Large intestine (tissue), 3 donors: ENCODE results near the gene LYSMD1. TPM values are rescaled to one million over a fixed set of nuclear protein-coding genes. Genes with fewer than 3 reads are reported as not detected.

ENCODE experiments used
- DNase-seq, 2 donors: peaks; one replicate each; pipeline versions ENCODE4 v3.0.0 to v3.0.0-alpha.2; 2013
- H3K27ac ChIP-seq: one replicate; pipeline ENCODE4 v1.5.1; 2013; ENCODE audit warnings: low read length
- H3K27me3 ChIP-seq: 2 replicates; pipeline ENCODE4 v1.6.1; 2013; ENCODE audit warnings: low read length; ENCODE audit not compliant: control insufficient read depth, insufficient read depth
- H3K36me3 ChIP-seq: 2 replicates; pipeline ENCODE4 v1.6.1; 2013; ENCODE audit warnings: low read length; ENCODE audit not compliant: control insufficient read depth, insufficient read depth
- H3K4me1 ChIP-seq: one replicate; pipeline ENCODE4 v1.6.1; 2013; ENCODE audit warnings: low read length; ENCODE audit not compliant: control insufficient read depth, insufficient read depth
- H3K4me3 ChIP-seq: one replicate; pipeline ENCODE4 v1.5.1; 2013; ENCODE audit warnings: low read length
- H3K9me3 ChIP-seq: one replicate; pipeline ENCODE4 v1.6.1; 2013; ENCODE audit warnings: mild to moderate bottlenecking, low read depth, low read length, moderate library complexity; ENCODE audit not compliant: control insufficient read depth
- WGBS: methylation state at CpG from one replicate; pipeline ENCODE4 v1.1.5; 2013; ENCODE audit warnings: low lambda C conversion rate; ENCODE audit not compliant: insufficient coverage; 5-methylcytosine and 5-hydroxymethylcytosine counted together
- polyA plus RNA-seq: library from polyadenylated mRNA; unstranded; fragments of 120-200 nt; gene quantifications from one replicate; pipeline ENCODE4 v1.2.1, GENCODE V29; 2013

Gene LYSMD1
- polyA plus RNA-seq, 1 donor: 10.7 TPM

DNA sequence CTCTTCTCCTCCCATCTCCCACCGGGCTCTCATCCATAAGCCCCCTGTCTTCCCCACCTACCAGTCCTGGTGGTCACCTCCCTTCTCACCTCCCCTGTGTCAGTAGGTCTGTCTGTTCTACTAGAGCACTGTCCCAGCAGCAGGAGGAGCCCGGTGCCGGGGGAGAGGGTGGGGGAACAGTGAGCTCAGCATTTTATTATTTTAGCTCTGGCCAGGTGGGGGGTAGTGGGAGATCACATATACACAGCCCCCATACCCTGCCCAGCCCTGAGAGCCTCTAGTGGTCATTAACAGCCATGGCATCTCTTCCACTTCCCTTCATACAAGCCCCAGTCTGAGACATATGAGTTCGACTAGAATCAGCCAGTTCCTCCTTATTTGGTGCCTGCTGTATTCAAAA is 10.2 kb upstream of the LYSMD1 start, which contains the start of gene TMOD4:
TSS of gene TMOD4 (minus strand) at position 119 of the 400 bp plus-strand sequence. CDS start 1,106 bp downstream, outside the sequence.
- H3K4me1 ChIP-seq: no peaks in the 10 kb centered on the region
- no peaks in the 10 kb centered on the region for H3K9me3 ChIP-seq
- no peak within 1 kb of the TSS for H3K4me3 ChIP-seq
- DNase-seq: no peak
- WGBS: no CpG with 5 or more reads among the region's 4 CpGs
- H3K36me3 ChIP-seq: peaks cover 70% of the 10 kb centered on the region
- H3K27me3 ChIP-seq: no peaks in the 10 kb centered on the region
- H3K27ac ChIP-seq: no peak within 1 kb of the TSS

DNA sequence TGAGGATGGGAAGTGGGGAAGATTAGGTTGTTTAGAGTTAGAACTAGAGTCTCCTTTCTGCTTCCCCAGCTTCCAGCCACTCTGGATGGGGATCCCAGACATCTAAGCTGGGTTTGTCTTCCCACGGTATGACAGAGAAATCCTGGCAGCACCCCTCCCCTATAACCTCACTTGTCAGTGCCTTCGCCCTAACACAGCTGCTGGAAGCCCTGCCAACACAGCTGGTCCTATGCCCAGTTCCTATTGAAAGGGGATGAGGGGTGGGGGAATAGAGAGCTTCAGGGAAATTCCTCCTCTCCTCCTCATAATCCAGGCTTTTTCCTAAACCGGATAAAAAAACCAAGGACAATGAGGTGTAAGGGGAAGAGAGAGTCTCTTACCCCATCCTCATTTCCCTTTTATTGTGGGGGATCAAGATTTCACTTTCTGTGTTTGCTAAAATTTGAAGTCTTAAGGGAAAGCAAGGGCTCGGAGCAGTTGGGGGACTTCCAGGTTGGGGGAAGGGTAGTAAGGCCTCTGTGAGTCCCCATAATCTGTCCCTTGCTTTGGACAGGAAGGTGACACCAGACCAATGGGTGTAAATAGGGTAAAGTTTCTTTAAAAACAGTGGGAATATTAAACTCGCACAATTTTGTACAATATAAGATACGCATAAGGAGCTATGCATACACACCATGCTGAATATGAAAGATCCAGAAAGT is 9.5 kb upstream of the LYSMD1 start:
- Histone ChIP-seq H3K4me1 (no peaks in the 10 kb centered on the region), H3K4me3 (no peak overlapping the region), H3K36me3 (peaks cover 68% of the 10 kb centered on the region), H3K27me3 (no peaks in the 10 kb centered on the region), H3K9me3 (no peaks in the 10 kb centered on the region), H3K27ac (no peak overlapping the region)
- DNase-seq: no peak
- WGBS: no CpG with 5 or more reads among the region's 6 CpGs

GRCh38 chr1:151171190-151171589 is 5.5 kb upstream of the LYSMD1 start:
- H3K4me3 ChIP-seq: no peak overlapping the region
- H3K36me3 ChIP-seq: peaks cover 47% of the 10 kb centered on the region
- no CpG with 5 or more reads among the region's 5 CpGs for WGBS
- DNase-seq: no peak
- no peak overlapping the region for H3K27ac ChIP-seq
- H3K4me1 ChIP-seq: peaks cover 5% of the 10 kb centered on the region
- no peaks in the 10 kb centered on the region for H3K9me3 ChIP-seq
- H3K27me3 ChIP-seq: no peaks in the 10 kb centered on the region

DNA sequence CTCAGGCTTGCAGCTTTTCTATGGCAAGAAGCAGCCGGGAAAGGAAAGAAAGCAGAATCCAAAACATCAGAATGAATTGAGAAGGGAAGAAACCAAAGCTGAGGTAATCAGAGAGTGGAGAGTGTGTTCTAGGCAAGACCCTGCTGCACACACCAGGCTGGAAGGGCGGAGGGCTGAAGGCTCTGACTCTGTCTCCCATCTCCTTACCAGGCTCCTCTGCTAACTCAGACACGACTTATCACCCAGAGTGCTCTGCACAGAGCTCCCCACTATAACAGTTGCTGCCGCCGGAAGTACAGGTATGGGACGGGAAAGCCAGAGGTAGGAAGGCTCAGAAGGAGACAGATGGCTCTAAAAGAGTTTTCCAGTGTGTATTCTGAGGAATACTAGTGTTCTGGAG is 1.4 kb upstream of the LYSMD1 start:
- DNase-seq: no peak
- no peak overlapping the region for H3K27ac ChIP-seq
- H3K4me1 ChIP-seq: peaks cover 15% of the 10 kb centered on the region
- peaks cover 19% of the 10 kb centered on the region for H3K36me3 ChIP-seq
- no peak overlapping the region for H3K4me3 ChIP-seq
- no peaks in the 10 kb centered on the region for H3K27me3 ChIP-seq
- no peaks in the 10 kb centered on the region for H3K9me3 ChIP-seq
- WGBS: 100% methylated on average over 1 of the region's 6 CpGs

GRCh38 chr1:151166505-151166956 is 829 bp upstream of the LYSMD1 start:
- no peaks in the 10 kb centered on the region for H3K9me3 ChIP-seq
- H3K36me3 ChIP-seq: peaks cover 21% of the 10 kb centered on the region
- no peak for DNase-seq
- H3K27ac ChIP-seq: peak overlapping the region; percentile 87
- WGBS: no CpG with 5 or more reads among the region's 15 CpGs
- H3K4me1 ChIP-seq: peaks cover 15% of the 10 kb centered on the region
- H3K4me3 ChIP-seq: peak overlapping the region; percentile 96
- no peaks in the 10 kb centered on the region for H3K27me3 ChIP-seq

DNA sequence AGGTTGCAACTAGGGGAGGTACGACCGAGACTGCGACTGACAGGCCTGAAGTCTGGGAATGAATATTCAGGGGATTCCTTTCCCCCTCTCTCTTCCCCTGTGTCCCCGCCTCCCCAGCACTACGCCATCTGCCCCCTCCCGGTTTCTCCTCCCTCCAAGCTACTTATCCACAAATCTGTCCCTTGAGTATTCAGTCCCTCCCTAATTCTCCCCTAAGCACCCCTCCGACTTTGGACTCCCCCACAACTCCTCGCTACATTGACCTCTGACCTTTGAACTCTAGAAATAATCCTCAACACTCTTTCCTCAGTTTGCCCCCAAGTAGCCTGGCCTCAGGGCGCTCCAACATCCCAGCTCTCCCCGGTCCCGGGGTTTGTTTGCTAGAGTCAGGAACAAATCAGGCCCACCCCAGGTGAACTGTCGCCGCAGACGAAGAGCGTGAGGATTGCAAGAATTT is 393 bp downstream of the LYSMD1 start:
- WGBS: 0% methylated on average over 2 of the region's 15 CpGs

GRCh38 chr1:151164732-151165280 is 896 bp downstream of the LYSMD1 start:
- H3K4me1 ChIP-seq: peaks cover 15% of the 10 kb centered on the region
- H3K9me3 ChIP-seq: no peaks in the 10 kb centered on the region
- DNase-seq: peak in 1 of 2 donors; percentile 62
- WGBS: 0% methylated on average over 1 of the region's 11 CpGs
- no peaks in the 10 kb centered on the region for H3K27me3 ChIP-seq
- H3K27ac ChIP-seq: peak overlapping the region; percentile 87
- H3K4me3 ChIP-seq: peak overlapping the region; percentile 96
- H3K36me3 ChIP-seq: peaks cover 29% of the 10 kb centered on the region

More for the DNA sequence above, 393 bp downstream of the LYSMD1 start:
- no peaks in the 10 kb centered on the region for H3K9me3 ChIP-seq
- peak overlapping the region; percentile 96 for H3K4me3 ChIP-seq
- peaks cover 24% of the 10 kb centered on the region for H3K36me3 ChIP-seq
- peak overlapping the region; percentile 87 for H3K27ac ChIP-seq
- no peak for DNase-seq
- no peaks in the 10 kb centered on the region for H3K27me3 ChIP-seq
- peaks cover 15% of the 10 kb centered on the region for H3K4me1 ChIP-seq

DNA sequence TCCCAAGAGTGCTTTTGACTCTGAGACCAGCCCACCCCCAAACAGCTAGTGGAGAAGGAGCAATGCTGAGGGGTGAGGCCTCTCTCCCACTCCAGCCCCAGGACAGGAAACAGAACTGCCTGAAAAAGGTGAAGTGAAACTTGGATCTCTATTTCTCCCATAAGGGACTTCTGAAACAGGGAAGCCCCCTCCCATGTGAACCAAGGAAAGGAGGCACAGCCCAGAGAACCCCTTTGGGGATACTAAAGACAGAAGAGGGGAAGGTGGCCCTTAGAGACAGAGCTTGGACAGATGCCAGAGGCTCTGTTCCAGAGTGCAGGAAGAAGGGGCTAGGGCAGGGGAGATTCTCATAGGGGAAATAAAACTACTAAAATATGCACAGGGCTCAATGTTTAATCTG is 6.3 kb downstream of the LYSMD1 start:
- no peak overlapping the region for H3K4me3 ChIP-seq
- H3K36me3 ChIP-seq: peaks cover 43% of the 10 kb centered on the region
- no peak overlapping the region for H3K27ac ChIP-seq

GRCh38 chr1:151158751-151159251 is 6.9 kb downstream of the LYSMD1 start:
- WGBS: 100% methylated on average over 1 of the region's 22 CpGs
- H3K36me3 ChIP-seq: peaks cover 43% of the 10 kb centered on the region

More for the DNA sequence above, 6.3 kb downstream of the LYSMD1 start:
- Histone ChIP-seq H3K9me3 (no peaks in the 10 kb centered on the region), H3K4me1 (peaks cover 6% of the 10 kb centered on the region), H3K27me3 (no peaks in the 10 kb centered on the region)
- DNase-seq: no peak

DNA sequence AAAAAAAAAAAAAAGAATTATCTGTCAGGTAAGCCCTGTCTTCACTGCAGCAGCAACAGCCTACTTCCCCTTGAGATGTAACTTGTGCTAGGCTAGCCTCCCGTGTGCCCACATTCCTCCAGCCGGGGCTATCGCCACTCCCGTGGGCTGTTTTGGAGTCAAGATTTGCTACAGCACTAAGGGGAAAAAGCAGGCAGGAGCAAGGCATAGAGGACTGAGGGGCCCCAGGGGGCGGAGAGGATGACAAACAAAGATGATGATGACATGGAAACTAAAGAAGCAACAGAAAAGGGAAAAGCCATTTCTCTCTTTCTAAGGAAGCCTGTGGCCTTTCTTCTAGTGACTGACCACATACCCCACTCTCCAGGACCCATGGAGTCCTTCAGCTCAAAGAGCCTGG is 7.4 kb downstream of the LYSMD1 start:
- Histone ChIP-seq H3K4me3 (no peak overlapping the region), H3K9me3 (no peaks in the 10 kb centered on the region), H3K4me1 (peaks cover 4% of the 10 kb centered on the region), H3K27me3 (no peaks in the 10 kb centered on the region), H3K27ac (no peak overlapping the region), H3K36me3 (peaks cover 43% of the 10 kb centered on the region)
- no peak for DNase-seq
- 100% methylated on average over 1 of the region's 5 CpGs for WGBS

More at GRCh38 chr1:151158751-151159251, 6.9 kb downstream of the LYSMD1 start:
- no peak for DNase-seq
- no peak overlapping the region for H3K27ac ChIP-seq
- H3K4me1 ChIP-seq: peaks cover 4% of the 10 kb centered on the region
- no peak overlapping the region for H3K4me3 ChIP-seq
- no peaks in the 10 kb centered on the region for H3K27me3 ChIP-seq
- no peaks in the 10 kb centered on the region for H3K9me3 ChIP-seq
